PC-3 (cell line): Measurements from ENCODE around the gene RAB31.

ENCODE experiments used
- EZH2 ChIP-seq: fragments of 300-600 bp; sonication (generic); IDR thresholded peaks from one replicate; pipeline ENCODE4 v1.6.1; 2017; ENCODE audit warnings: antibody characterized with exemption, mild to moderate bottlenecking, low read length; ENCODE audit not compliant: unreplicated experiment
- EZH2phosphoT487 ChIP-seq: fragments of 300-600 bp; sonication (generic); IDR thresholded peaks from 2 replicates; pipeline ENCODE4 v1.6.1; 2018; ENCODE audit warnings: mild to moderate bottlenecking, antibody characterized with exemption, low read length, borderline replicate concordance
- TF ChIP-seq, protein P1 (sequence below): fragments of 300-600 bp; sonication (generic); conservative IDR thresholded peaks from 2 replicates; pipeline ENCODE4 v1.5.1; 2017; ENCODE audit warnings: antibody characterized with exemption, low read depth, mild to moderate bottlenecking, low read length

DNA sequence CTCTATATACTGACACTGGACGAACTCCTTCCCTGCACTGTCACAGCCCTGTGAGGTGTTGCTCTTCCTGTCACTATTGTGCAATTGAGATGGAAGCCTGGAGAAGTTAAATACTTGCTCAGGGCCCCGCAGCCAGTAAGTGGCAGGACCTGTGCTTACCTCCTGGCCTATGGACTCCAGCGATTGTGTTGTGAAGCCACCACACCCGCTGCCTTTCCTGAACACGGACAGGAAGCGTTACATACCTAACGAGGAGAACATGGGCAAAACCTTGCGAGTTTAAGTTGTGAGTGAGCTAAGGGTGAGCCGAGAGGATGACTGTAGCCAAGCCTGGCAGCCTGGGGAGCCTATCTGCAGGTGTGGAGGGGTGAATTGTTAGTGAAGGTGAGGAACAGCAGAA lies 26.1 kb downstream of the RAB31 start:
- TF ChIP-seq, protein P1, sequence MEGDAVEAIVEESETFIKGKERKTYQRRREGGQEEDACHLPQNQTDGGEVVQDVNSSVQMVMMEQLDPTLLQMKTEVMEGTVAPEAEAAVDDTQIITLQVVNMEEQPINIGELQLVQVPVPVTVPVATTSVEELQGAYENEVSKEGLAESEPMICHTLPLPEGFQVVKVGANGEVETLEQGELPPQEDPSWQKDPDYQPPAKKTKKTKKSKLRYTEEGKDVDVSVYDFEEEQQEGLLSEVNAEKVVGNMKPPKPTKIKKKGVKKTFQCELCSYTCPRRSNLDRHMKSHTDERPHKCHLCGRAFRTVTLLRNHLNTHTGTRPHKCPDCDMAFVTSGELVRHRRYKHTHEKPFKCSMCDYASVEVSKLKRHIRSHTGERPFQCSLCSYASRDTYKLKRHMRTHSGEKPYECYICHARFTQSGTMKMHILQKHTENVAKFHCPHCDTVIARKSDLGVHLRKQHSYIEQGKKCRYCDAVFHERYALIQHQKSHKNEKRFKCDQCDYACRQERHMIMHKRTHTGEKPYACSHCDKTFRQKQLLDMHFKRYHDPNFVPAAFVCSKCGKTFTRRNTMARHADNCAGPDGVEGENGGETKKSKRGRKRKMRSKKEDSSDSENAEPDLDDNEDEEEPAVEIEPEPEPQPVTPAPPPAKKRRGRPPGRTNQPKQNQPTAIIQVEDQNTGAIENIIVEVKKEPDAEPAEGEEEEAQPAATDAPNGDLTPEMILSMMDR, result no peak
- TF ChIP-seq EZH2, result no peak
- TF ChIP-seq EZH2phosphoT487, result no peak
